Islet precursor cell (in vitro differentiated cells): ENCODE data around the gene SCAMP1.
"Not testable (repeated sequence)": the region's sequence is repeated elsewhere in the genome, so short reads cannot be mapped to it uniquely, and the experiment has no call there.

Experiments used
- DNase-seq: peaks from one replicate; pipeline ENCODE4 v3.0.0-alpha.2; 2018

Gene SCAMP1

DNA sequence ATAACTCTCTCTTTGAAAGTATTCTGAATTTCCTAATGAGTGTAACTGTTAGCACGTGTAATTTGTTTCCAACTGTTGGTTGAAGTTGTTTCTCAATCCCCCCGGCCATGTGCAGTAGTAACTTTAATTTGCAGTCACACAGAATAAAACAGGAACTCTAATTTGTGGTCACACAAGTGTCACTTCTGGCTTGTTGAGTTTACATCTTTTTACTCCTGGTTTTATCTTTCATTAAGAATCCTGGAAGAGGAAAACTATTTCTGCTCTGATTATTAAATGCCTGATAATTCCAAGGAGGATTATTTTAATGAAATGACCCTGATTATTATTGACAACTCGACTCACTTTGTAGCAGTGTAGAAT, 1.2 kb downstream of the SCAMP1 start:
- DNase-seq: no peak

DNA sequence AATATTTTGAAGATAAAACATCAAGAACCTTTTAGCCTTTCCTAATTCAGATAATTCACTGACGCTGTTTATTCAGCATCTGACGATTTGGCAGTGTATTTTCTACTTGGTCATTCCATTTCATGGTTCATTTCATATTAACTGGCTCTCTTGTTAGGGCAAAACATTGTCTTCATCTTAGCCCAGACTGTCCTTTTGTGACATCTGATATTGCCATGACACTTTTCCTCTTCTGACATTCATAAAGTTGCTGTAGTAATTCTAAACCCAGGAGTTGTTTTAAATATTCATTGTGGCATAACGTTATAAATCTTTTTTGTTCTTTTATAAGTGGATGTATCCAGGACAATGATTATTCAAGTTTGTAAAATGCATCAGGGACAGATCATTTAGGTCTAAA, 1.8 kb downstream of the SCAMP1 start:
- DNase-seq: no peak

GRCh38 chr5:78364005-78364404, 3.6 kb downstream of the SCAMP1 start:
- DNase-seq: no peak

GRCh38 chr5:78367318-78367991, 7.0 kb downstream of the SCAMP1 start:
- DNase-seq: no peak

- no peak for DNase-seq
Observed at GRCh38 chr5:78369680-78370079, 9.3 kb downstream of the SCAMP1 start.

- DNase-seq: no peak
Observed at GRCh38 chr5:78373231-78373630, 12.8 kb downstream of the SCAMP1 start.

GRCh38 chr5:78376315-78376714, 15.9 kb downstream of the SCAMP1 start:
- no peak for DNase-seq

DNA sequence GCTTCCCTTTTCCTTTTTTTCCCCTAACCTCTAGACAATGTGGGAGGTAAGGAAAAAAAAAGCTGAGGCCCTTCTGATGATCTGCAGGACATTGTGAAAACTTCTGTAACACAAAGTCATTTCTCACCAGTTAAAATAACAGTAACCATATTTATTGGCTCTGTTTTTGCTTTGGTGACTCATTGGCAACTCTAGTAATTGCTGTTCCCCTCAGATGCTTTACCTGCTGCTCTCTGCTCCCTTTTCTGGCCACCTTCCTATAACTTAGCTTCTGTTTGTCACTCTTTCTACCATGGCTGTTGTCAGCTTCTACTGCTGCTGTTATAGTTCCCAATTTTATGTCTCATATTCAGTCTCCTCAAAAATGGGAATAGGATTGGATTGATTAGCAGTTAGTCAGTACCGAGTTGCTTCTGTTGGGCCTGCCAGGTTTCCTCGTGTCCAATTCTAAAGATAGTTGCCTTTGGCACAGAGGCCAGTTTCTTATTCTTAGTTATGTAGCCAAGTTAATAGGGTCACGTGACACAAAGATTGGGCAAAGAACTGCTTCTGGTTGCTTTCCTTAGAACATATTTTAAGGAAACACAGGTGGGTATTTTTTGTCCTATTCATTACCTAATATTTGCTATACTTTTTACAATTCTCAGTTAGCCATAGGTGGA, 16.8 kb downstream of the SCAMP1 start:
- DNase-seq: no peak

DNA sequence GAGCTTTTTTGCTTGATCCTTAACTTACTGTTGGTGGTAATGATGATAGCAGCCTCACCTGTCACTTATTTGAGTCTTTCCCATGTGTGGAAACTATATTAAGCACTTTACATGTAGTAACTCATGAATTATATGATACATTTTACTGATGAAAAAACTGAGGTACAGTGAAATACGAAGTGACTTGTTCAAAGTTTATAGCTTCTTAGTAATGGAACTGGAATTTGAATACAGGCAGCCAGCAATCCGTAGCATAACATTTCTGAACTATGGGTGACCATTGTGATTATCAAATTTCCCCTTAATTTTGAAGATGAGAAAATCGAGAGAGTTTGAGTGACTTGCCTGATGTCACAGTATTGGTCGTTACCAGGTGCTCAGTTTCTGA, 17.3 kb downstream of the SCAMP1 start:
- no peak for DNase-seq

DNA sequence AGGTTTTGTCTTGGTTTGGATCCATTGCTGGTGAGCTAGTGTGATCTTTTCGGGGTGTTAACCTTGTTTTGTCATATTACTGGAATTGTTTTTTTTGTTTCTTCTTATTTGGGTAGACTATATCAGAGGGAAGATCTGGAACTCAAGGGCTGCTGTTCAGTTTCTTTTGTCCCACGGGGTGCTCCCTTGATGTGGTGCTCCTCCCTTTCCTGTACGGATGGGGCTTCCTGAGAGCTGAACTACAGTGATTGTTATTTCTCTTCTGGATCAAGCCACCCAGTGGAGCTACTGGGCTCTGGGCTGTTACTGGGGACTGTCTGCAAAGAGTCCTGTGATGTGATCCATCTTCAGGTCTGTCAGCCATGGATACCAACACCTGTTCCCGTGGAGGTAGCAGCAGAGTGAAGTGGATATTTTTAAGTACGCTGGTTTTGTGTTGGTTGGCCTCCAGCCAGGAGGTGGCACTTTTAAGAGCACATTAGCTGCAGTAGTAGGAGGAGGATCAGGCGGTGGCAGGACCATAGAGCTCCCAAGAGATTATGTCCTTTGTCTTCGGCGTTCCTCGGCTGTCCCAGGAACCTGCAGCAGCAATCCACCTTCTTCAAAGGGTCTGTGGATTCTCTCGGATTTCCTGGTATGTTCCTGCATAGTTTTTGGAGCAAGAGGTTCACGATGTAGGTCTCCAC, 27.2 kb downstream of the SCAMP1 start:
- no peak for DNase-seq

- DNase-seq: not testable (repeated sequence)
Observed at GRCh38 chr5:78391357-78391756, 30.9 kb downstream of the SCAMP1 start.

- DNase-seq: no peak
Observed at GRCh38 chr5:78397831-78398230, 37.4 kb downstream of the SCAMP1 start.

DNA sequence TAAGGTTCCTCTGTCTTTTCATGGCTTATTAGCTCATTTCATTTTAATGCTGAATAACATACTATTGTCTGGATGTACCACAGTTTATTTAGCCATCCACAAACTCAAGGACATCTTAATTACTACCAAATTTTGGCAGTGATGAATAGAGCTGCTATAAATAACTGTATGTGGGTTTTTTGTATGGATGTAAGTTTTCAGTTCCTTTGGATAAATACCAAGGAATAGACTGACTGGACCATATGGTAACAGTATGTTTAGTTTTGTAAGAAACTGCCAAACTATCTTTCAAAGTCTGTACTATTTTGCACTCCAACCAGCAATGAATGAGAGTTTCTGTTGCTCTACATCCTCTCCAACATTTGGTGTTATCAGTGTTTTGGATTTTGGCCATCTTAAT, 38.7 kb downstream of the SCAMP1 start:
- DNase-seq: no peak

GRCh38 chr5:78404682-78405293, 44.4 kb downstream of the SCAMP1 start:
- DNase-seq: no peak

- no peak for DNase-seq
Observed at GRCh38 chr5:78405829-78406750, 45.7 kb downstream of the SCAMP1 start.

DNA sequence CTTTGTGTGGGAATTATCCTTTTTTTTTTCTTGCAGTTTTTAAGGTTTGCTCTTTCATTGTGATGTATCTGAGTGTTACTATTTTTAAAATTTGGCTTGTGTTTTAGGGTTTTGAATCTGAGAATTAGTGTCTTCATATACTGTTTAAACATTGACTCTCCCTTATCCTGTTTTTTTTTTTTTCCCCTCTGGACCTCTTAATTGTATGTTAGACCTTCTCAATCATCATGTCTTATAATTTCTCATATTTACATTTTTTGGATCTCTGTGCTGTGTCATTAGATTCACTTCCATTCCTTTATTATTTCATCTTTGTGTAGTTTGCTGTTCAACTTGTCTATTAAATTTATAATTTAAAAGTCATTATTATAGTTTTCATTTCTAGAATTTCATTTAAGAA, 47.0 kb downstream of the SCAMP1 start:
- DNase-seq: no peak

- DNase-seq: no peak
Observed at GRCh38 chr5:78411586-78411985, 51.2 kb downstream of the SCAMP1 start.

- DNase-seq: no peak
Observed at GRCh38 chr5:78416677-78417425, 56.4 kb downstream of the SCAMP1 start.

DNA sequence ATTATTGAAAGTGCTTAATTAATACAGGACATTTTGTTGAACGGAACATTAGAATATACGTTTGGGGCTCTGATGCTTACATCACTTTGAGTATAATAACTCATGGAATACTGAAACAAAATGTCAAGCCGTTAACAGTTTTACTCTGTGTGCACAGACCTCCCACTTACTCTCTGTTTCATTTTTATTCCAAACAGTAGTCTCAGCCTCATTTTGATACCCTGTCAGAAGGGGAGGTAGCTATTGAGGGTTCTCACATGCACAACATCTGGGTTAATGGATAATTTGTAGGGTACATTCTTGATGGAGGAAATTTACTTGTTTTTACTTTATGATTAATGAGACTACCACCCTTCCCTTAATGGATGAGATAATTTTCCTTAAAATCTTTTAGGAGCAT, 59.0 kb downstream of the SCAMP1 start:
- DNase-seq: no peak

DNA sequence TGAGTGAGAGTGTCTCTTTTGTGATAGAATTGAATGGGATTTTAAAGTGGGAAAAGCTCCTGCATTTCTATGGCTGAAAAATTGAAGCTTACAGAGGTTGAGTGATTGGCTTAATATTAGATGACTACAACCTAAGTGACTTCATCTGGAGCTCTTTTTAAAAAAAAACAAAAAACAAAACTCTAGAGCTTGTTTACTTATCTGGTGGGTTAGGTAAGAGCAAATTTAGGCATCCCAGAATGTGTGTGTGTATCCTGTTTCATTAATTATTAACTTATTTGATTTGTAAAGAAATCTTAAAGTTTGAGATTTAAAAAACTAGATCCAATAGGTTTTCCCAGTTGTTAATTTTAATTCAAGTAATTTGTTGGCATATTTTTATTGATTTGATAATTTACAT, 60.1 kb downstream of the SCAMP1 start:
- no peak for DNase-seq

GRCh38 chr5:78424665-78425064, 64.2 kb downstream of the SCAMP1 start:
- no peak for DNase-seq

- no peak for DNase-seq
Observed at GRCh38 chr5:78429332-78429980, 69.0 kb downstream of the SCAMP1 start.
